Colon (tissue), 2 donors: Measurements from ENCODE around the gene VAPB.

Source experiments
- FAIRE-seq: peaks from 2 replicates; lab custom pipeline; 2012; peaks lifted over from hg19 to GRCh38; lab: Jason Lieb, UNC
- donor health status: control.
- donor health status: control.

The VAPB gene

DNA sequence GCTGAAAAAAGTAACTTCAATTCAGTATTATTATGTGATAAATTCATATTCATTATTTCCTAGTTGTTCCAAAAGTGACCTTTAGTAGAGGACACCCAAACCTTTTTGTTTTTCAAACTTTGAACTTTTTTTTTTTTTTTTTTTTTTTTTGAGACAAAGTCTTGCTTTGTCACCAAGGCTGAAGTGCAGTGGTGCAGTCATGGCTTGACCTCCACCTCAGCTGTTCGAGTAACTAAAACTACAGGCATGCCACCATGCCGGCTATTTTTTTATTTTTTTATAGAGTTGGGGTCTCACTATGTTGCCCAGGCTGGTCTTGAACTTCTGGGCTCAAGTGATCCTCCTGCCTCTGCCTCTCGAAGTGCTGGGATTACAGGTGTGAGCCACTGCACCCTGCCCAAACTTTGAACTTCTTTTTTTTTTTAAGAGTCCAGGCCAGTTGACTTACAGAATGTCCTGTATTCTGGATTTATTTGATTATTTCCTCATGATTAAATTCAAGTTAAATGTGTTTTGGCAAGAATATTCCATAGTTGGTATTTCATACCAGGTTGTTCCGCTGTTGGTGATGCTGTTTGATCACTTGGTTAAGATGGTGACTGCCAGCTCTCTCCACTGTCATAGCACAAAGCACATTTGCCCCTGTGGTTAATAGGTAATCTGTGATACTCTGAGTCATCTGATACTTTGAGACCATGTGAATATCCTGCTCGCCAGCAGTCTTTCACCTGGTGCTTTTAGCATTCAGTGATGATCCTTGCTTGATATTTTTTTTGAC is 48.0 kb downstream of the VAPB start:
- FAIRE-seq: no peak

GRCh38 chr20:58438970-58439808 is 50.2 kb downstream of the VAPB start:
- FAIRE-seq: no peak

DNA sequence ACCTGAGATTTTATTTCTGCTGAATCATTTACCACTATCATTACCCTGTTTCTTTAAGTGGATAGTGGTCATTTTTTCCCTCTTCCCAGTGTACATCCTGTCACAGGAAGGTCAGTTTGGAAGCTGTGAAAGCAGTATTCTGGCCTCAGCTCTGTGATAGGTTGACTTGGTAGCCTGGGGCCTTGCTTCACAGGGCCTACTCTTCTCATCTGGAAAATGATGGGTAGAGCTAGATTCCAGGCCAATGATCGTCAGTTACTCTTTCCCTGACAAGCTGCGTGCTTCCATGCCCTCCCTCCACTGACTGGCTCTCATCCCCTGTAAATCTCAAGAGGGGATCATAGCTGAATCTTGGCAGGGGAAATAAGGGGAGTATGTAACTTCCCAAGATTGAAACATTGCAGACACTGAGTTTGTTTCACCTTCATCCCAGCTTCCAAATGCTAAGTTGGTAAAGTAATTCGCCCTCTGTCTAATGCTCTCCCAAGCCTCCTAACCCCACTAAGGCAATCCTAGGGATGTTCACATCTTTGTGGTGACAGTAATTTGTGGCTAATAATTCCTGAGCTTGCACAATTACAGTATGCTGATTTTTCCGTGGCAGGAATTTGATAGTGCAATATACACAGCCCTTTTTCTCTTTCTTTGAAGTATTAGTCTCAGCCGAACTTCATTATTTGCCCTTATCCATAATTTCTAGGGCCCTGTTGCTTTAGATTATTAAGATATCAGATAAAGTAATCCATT is 51.2 kb downstream of the VAPB start:
- FAIRE-seq: no peak

GRCh38 chr20:58441723-58442122 is 52.7 kb downstream of the VAPB start:
- no peak for FAIRE-seq

DNA sequence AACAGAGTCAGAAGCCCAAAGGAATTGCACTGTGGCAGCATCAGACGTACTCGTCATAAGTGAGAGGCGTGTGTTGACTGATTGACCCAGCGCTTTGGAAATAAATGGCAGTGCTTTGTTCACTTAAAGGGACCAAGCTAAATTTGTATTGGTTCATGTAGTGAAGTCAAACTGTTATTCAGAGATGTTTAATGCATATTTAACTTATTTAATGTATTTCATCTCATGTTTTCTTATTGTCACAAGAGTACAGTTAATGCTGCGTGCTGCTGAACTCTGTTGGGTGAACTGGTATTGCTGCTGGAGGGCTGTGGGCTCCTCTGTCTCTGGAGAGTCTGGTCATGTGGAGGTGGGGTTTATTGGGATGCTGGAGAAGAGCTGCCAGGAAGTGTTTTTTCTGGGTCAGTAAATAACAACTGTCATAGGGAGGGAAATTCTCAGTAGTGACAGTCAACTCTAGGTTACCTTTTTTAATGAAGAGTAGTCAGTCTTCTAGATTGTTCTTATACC is 55.8 kb downstream of the VAPB start:
- no peak for FAIRE-seq

DNA sequence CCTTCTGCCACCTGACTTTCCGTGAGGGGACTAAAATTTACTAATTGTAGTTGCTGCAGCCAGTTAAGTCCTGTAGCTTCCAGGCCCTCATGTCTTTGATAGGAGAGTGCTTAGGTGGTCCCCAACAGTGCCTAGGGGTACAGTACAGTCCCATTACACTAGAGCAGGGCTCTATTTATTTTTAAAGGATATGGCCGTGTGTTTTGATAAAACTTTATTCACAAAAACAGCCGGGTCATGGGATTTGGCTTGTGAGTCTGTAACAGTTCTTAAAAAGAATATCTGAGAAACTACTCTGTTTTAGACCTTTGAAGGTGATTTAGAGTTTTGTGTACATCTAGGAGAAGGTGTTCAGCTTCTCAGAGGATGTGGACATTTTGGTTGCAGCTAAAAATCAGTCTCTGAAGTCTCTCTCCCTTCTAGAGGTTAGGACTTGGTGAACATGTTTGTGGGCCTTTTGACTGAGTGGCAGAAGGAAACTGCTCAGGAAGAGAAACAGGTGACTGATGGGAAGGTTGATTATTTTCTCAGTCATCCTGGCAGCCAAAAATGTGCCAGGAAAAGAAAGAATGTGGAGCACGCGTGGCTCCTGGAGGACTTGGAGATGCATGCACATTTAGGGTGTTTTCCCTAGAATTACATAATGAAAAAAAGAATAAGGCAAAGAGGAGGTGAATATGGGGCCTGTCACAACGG is 57.4 kb downstream of the VAPB start:
- FAIRE-seq: no peak

DNA sequence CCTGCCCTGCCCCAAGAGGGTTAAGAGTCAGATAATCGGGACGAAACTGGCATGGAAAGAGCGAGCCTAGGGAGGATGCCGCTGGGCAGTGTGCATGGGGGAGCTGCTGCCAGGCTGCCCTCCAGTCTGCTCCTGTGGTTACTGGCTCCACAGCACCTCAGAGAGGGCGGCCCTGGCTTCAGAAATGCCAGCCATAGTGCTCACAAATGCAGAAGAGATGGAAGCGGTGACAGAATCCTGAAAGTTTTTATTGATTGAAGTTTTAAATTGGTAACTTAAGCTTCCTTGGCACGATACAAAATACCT is 57.9 kb downstream of the VAPB start:
- FAIRE-seq: no peak

DNA sequence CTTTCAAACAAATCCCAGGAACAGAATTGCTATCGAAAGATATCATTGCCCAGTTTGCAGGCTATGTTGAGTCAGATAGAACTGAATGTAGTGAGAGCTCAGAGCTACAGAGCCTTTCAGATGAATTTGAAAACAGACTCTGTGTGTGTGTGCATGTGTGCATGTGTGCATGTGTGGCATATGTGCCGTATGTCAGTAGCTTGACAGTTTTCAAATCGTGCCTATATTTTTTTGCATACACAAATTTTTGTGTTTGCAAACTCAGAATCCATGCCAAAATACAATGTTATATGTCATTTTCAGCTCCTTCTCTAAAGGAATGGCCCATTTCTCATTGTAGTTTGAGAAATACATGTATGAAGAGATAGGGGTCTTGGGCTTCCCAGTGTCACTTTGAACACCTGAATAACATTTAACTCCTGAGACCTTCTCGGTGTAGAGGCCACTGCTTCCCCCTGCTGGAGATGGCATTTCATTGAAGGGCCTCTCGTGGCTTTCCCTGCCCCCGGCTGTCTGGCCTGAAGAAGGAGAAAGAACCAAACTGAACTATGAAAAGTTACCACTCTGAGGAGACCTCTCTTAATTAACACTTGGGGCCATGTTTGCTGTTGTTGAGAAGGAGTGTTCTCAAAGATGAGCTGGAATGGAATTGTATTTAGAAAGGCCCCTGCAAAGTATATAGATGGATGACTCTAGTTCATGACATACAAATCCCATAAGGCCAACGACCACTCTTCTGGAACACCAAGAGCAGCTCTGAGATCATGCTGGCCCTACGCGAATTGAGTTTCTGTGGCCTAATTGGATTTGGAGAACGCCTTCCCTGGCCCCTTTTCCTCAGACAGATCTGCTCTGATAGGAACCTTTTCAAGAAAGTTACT is 58.7 kb downstream of the VAPB start:
- no peak for FAIRE-seq

DNA sequence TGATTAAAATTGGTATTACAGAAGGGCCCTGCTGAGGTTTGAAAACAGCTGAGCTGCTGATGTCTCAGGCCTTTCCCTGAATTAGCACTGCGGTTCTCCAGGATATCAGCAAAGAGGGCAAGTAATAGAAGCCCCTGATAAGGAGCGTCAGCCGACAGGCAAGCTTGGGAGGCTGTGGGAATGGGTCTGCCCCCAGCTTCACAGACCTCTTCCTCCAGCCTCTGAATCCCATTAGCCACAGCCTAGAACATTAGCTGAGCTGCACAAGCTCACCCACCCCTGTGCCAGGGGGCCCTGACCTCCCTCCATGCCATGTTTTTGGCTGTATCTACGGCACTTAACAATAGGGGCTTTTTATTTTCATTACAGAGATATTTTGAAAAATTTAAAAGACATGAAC is 59.9 kb downstream of the VAPB start:
- FAIRE-seq: no peak

GRCh38 chr20:58449681-58450221 is 60.7 kb downstream of the VAPB start:
- FAIRE-seq: no peak

DNA sequence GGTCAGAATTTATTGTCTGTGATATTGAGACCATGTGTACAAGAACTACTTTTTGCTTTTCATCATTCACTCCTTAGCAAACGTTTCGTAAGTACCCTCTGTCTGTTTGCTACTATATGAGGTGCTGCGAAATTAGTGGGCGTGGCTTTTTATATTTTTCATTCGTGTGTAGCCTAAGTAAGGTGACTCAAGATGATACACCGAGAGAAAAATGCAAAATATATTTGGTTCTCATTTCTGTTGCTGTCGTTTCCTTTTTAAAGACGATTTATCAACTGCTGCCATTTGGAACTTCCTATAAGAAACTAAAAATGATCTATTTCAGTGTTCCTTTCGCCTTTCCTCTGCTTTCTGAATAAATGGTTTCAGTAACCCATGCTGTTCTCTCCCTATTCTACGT is 61.2 kb downstream of the VAPB start:
- no peak for FAIRE-seq

DNA sequence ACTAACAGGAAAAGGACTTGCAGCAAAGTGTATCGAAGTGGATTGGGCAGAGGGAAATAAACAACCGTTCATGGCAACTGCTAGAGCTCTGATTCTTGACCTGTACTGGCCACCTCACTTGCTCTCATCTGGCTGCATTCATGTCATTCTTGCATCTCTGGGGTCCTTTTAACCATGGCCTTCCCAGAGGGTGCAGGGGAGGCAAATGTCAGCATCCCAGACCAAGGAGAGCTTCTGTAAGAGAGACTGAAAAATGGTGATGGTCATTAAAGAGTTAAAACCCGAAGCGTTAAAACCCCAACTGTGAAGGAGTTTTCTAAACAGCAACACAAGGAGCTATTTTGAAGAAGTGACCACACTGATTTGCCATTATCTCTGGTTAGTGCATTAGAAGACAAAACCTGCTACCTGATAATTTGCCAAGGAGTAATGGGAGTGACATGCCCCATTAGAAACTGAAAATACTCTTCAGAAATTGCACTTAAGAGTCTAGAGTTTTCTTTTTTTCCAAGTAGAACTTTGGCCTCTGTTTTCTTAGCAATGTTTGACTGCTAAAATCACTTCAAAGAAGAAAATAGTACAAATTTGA is 63.7 kb downstream of the VAPB start:
- FAIRE-seq: no peak

GRCh38 chr20:58453391-58453790 is 64.4 kb downstream of the VAPB start:
- no peak for FAIRE-seq

- FAIRE-seq: no peak
Observed at GRCh38 chr20:58454460-58454859, 65.4 kb downstream of the VAPB start.

GRCh38 chr20:58457083-58457695 is 68.2 kb downstream of the VAPB start:
- no peak for FAIRE-seq

DNA sequence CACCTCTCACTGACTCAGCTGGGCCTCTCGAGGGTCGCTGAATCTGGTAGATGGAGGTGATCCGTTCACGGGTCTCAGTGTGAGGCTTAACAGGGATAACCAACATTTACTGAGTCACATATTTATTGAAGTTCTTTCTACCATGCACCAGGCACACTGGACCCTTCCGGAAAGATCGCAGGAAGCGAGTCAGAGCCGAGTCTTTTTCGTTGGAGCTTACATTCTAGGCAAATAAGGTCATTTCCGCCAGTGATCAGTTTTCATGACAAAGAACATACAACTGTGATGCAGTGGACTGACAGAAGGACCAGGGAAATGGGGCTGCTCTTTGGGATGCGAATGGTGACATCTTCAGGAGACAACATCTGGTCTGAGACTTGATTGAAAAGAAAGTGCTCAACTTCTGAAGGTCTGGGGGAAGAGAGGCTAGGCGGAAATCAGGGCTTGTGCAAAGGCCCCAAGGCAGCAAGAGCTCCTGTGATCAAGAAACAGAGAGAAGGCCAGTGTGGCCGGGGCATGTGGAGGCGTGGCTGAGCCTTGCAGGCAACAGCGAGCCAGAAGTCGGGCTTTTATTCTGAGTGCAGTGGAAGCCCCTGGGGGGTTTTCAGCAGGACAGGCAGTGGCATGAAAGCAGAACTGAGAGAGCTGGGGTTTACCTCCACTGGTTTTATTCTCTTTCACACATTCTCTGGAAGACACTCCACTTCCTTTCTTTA is 69.5 kb downstream of the VAPB start:
- FAIRE-seq: no peak

DNA sequence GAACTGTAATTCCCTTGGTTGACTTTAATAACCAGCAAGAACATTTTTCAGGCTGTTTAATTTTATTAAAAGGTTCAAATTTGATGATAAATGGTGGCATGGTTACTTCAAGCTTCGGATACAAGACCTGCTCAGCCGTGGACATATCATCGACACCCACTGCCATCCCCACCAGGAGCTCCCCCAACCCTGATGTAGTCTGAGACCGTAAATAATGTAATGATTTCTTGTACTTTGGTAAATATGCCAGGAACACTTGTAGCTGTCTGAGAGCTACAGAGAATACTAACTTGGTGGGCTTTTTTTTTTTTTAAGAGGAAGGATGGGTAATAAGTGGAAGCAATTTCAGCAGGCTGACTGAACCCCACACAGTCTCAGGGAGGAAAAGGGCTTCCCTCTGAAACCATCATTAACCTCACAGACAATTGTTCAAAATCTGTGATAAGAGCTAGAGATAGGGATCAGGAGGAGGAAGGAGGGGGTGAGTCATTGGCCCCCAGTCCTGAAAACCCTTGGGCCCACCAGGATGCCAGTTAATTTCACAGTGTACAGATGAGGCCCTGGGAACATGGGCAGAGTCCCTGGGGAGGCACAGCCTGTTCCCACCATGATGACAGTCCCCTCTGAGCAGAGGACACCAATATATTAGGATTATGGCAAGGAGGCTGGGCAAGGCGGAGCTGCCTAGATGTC is 70.2 kb downstream of the VAPB start:
- no peak for FAIRE-seq

- no peak for FAIRE-seq
Observed at GRCh38 chr20:58461104-58461503, 72.1 kb downstream of the VAPB start.

DNA sequence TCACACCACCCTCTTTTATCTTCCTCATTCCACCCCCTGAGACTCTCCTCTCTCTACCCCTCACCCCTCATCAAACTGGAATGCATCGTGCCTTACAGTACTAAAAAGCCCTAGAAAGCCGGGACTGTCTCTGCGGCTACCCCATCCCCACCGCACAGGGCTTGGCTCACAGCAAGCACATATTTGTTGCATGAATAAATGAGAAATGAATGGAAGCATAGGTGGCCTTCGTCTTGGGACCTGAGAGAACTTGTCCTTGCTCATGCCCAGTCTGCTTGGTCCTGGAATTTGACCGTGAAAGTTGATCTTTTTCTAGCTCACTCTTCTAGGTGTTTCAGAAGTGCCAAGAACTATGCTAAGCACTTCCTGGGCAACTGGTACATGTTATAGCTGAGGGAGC is 72.9 kb downstream of the VAPB start:
- FAIRE-seq: no peak
